ENCODE measurements around the gene HNRNPC.

- TF ChIP-seq POLR2AphosphoS5 (IDR thresholded peaks at IDR 0.05) (no peak), POLR2A (IDR thresholded peaks at IDR 0.05) (no peak)
These were observed 71.6 kb downstream of the HNRNPC start for GRCh38 chr14:21197418-21198205.

All from gastroesophageal sphincter (tissue), 2 donors.